H1 (cell line): Measurements from ENCODE around the gene ZNF681. TPM values are rescaled to one million over a fixed set of nuclear protein-coding genes. Genes with fewer than 3 reads are reported as not detected.

Experiments used
- CHD1 ChIP-seq: IDR thresholded peaks from 2 replicates; pipeline ENCODE4 v1.6.1; 2012; ENCODE audit warnings: low read depth, low read length, improper control_type of control experiment
- CHD7 ChIP-seq: fragments of 300-600 bp; sonication (generic); IDR thresholded peaks from 2 replicates; pipeline ENCODE4 v1.7.1; 2012; ENCODE audit warnings: low read length, moderate library complexity, mild to moderate bottlenecking, inconsistent platforms; ENCODE audit not compliant: insufficient replicate concordance
- polyA plus RNA-seq, 7 experiments: library from polyadenylated mRNA; depleted of rRNA in 3 of 7; stranded (reverse) in 5 of 7; unstranded in 2 of 7; fragments of >200 nt in 5 of 7; fragments of 200-250 nt in 2 of 7; gene quantifications; 1 replicate in 5 of 7; 2 replicates in 1 of 7; 4 replicates in 1 of 7; pipeline versions ENCODE4 v1.2.1 to v1.2.3, GENCODE V29; 2011 to 2013; ENCODE audit warnings: missing spikeins in 2 of 7, mixed read lengths in 2 of 7
- total RNA-seq: library from RNA; stranded (reverse); fragmentation: NEBNext Ultra II Directional; extraction: Animal tissue kit (Norgen Biotek cat#: 25700); gene quantifications from 2 replicates; pipeline ENCODE4 v1.2.1, GENCODE V29; 2021

The ZNF681 gene
- total and polyA plus RNA-seq, 2 of the 8 experiments (the other 6 are each of a cell fraction or from before 2014, with no cell fraction given) = 1.1 to 6.8 TPM

DNA sequence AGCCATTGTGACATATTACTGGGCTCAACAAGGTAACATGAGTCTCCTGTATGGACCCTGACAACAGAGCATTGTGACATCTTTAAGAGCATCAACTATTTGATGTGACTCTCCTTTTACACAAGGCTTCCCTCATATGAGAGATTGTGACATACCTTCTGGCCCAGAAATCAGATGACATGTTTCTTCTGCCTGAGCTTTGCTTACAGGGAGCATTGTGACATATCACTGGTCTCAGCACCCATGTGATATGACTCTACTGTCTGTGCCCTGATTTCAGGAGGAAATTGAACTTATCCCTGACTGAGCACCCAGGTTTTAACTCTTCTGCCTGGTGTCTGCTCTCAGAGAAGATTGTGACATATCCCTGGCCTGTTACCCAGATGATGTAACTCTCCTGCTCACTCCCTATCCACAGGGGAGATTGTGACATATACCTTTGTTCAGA lies 15.9 kb upstream of the ZNF681 start (continued):
- no peak for TF ChIP-seq CHD7
- no peak for TF ChIP-seq CHD1
